Parathyroid adenoma (tissue), 2 donors: ENCODE results near the gene BCR.

Experiments
- H2AFZ ChIP-seq: fragments of 300-600 bp; sonication (generic); one replicate; pipeline ENCODE4 v1.7.0; 2017; ENCODE audit warnings: antibody characterized with exemption, mild to moderate bottlenecking
- H3K27ac ChIP-seq: fragments of 300-600 bp; sonication (generic); one replicate; pipeline ENCODE4 v1.7.0; 2017
- H3K27me3 ChIP-seq: fragments of 300-600 bp; sonication (generic); one replicate; pipeline ENCODE4 v1.7.0; 2017; ENCODE audit warnings: low read length; ENCODE audit not compliant: control insufficient read depth, insufficient read depth
- H3K36me3 ChIP-seq: fragments of 300-600 bp; sonication (generic); one replicate; pipeline ENCODE4 v1.7.0; 2017; ENCODE audit warnings: low read length; ENCODE audit not compliant: control insufficient read depth, insufficient read depth
- H3K4me1 ChIP-seq: fragments of 300-600 bp; sonication (generic); one replicate; pipeline ENCODE4 v1.7.0; 2017; ENCODE audit warnings: control low read depth
- H3K4me2 ChIP-seq: fragments of 300-600 bp; sonication (generic); one replicate; pipeline ENCODE4 v1.7.0; 2017; ENCODE audit warnings: low read length
- H3K4me3 ChIP-seq: fragments of 300-600 bp; sonication (generic); one replicate; pipeline ENCODE4 v1.7.0; 2017; ENCODE audit warnings: low read depth, low read length
- H3K79me2 ChIP-seq: fragments of 300-600 bp; sonication (generic); one replicate; pipeline ENCODE4 v1.7.0; 2017; ENCODE audit warnings: control low read depth
- H3K9ac ChIP-seq: fragments of 300-600 bp; sonication (generic); one replicate; pipeline ENCODE4 v1.7.0; 2017; ENCODE audit warnings: mild to moderate bottlenecking
- H3K9me3 ChIP-seq: fragments of 300-600 bp; sonication (generic); one replicate; pipeline ENCODE4 v1.7.0; 2017; ENCODE audit warnings: low read length; ENCODE audit not compliant: control insufficient read depth
- TF ChIP-seq, protein P1 (sequence below): fragments of 300-600 bp; sonication (generic); IDR thresholded peaks from one replicate; pipeline ENCODE4 v1.7.0; 2017; ENCODE audit warnings: antibody characterized with exemption, mild to moderate bottlenecking
- donor health status: primary hyperparathyroidism.

The BCR gene

GRCh38 chr22:23294221-23294620, 113.9 kb downstream of the BCR start:
- Histone ChIP-seq H3K4me1 (no peaks in the 10 kb centered on the region), H3K9me3 (no peaks in the 10 kb centered on the region), H3K9ac (no peak overlapping the region), H3K36me3 (no peaks in the 10 kb centered on the region), H3K4me3 (no peak overlapping the region), H3K79me2 (no peaks in the 10 kb centered on the region), H3K27me3 (no peaks in the 10 kb centered on the region), H2AFZ (no peak overlapping the region), H3K4me2 (no peak overlapping the region), H3K27ac (no peak overlapping the region)
- TF ChIP-seq, protein P1, sequence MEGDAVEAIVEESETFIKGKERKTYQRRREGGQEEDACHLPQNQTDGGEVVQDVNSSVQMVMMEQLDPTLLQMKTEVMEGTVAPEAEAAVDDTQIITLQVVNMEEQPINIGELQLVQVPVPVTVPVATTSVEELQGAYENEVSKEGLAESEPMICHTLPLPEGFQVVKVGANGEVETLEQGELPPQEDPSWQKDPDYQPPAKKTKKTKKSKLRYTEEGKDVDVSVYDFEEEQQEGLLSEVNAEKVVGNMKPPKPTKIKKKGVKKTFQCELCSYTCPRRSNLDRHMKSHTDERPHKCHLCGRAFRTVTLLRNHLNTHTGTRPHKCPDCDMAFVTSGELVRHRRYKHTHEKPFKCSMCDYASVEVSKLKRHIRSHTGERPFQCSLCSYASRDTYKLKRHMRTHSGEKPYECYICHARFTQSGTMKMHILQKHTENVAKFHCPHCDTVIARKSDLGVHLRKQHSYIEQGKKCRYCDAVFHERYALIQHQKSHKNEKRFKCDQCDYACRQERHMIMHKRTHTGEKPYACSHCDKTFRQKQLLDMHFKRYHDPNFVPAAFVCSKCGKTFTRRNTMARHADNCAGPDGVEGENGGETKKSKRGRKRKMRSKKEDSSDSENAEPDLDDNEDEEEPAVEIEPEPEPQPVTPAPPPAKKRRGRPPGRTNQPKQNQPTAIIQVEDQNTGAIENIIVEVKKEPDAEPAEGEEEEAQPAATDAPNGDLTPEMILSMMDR, result no peak

DNA sequence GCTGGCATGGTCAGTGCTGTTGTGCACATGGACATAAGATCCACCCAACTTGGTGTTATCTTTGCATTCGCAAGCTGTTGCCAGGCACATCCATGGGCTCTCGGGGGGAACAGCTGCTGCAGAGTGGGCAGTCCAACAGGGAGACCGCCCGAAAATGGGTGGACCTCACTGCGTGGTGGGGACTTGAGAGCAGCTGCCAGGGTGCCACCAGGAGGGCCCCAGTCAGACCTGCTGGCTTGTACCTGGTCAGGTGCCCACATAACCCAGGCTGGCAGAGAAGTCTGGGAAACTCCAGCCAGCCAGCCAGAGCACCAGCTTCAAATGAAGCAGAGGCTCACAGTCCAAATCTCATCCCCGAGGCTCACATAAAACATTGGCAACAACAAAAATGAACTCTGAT, 120.2 kb downstream of the BCR start:
- no peaks in the 10 kb centered on the region for H3K9me3 ChIP-seq
- no peak overlapping the region for H3K4me3 ChIP-seq
- no peaks in the 10 kb centered on the region for H3K4me1 ChIP-seq
- no peak overlapping the region for H2AFZ ChIP-seq
- H3K9ac ChIP-seq, result no peak overlapping the region
- H3K27ac ChIP-seq, result no peak overlapping the region
- TF ChIP-seq, protein P1, result no peak
- H3K27me3 ChIP-seq, result no peaks in the 10 kb centered on the region
- no peaks in the 10 kb centered on the region for H3K79me2 ChIP-seq
- H3K36me3 ChIP-seq, result no peaks in the 10 kb centered on the region
- no peak overlapping the region for H3K4me2 ChIP-seq

- no peak overlapping the region for H3K9ac ChIP-seq
- H3K36me3 ChIP-seq, result no peaks in the 10 kb centered on the region
- H3K27ac ChIP-seq, result no peak overlapping the region
- no peaks in the 10 kb centered on the region for H3K4me1 ChIP-seq
- H3K4me3 ChIP-seq, result no peak overlapping the region
- no peak overlapping the region for H2AFZ ChIP-seq
- no peak overlapping the region for H3K4me2 ChIP-seq
- H3K79me2 ChIP-seq, result no peaks in the 10 kb centered on the region
- no peaks in the 10 kb centered on the region for H3K27me3 ChIP-seq
- TF ChIP-seq, protein P1, result no peak
- H3K9me3 ChIP-seq, result no peaks in the 10 kb centered on the region
Observed at GRCh38 chr22:23301591-23301990, 121.3 kb downstream of the BCR start.

DNA sequence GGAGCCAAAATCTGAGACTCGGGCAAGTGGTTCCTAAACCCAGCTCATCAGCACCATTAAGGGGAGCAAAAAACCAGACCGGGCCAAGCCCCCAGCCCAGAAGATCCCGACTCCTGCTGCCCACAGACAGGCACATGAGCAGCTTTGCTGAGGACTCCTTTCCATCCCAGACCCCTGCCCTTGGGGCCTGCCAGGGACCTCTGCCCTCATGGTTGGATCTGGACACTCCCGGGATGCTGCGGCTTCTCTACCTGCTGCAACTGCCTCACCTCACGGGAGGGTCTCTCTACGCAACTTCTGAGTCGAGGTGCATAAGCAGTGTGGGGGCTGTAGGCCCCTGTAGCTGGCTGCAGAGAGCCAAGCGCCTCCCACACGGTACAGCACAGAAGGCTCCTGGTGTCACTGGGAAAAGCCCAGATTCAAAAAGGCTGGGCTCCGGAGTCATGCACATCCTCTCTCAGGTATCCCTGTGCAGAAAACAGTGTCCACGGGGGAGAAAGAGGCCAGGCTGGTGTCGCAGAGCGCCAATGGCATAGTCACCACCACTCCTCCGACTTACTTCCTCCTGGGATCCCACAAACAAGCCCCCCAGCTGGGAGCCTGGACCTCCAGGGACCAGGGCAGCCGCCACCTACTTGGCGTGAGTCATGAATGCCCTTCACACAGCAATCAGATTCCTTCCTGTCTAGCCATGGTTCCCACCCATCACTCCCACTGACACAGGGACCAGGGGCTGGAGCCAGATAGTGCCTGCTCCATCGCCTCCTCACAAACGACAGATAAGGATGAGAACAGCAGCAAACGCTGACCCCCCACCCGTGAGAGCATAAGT, 122.1 kb downstream of the BCR start:
- H3K27me3 ChIP-seq, result no peaks in the 10 kb centered on the region
- TF ChIP-seq, protein P1, result no peak
- no peaks in the 10 kb centered on the region for H3K9me3 ChIP-seq
- H3K4me2 ChIP-seq, result no peak overlapping the region
- no peak overlapping the region for H3K27ac ChIP-seq
- H3K79me2 ChIP-seq, result no peaks in the 10 kb centered on the region
- H3K4me1 ChIP-seq, result no peaks in the 10 kb centered on the region
- H2AFZ ChIP-seq, result no peak overlapping the region
- no peak overlapping the region for H3K9ac ChIP-seq
- no peaks in the 10 kb centered on the region for H3K36me3 ChIP-seq
- H3K4me3 ChIP-seq, result no peak overlapping the region
